A673 (cell line): ENCODE results near the gene FNDC3B. TPM values are rescaled to one million over a fixed set of nuclear protein-coding genes. Genes with fewer than 3 reads are reported as not detected.

ENCODE experiments used
- BruUV-seq: library from RNA; stranded (reverse); fragments of 400-500 nt; replicated peaks from 2 replicates; lab custom pipeline; 2021; lab: Mats Ljungman, UMichigan
- CTCF ChIA-PET: fragments of 300-600 bp; sonication (Branson Sonifier 250); formaldehyde crosslinking; loops from one replicate; lab custom pipeline; 2022; ENCODE audit warnings: antibody characterized with exemption; lab: Charles Lee
- POLR2A ChIA-PET: fragments of 300-600 bp; sonication (Branson Sonifier 250); formaldehyde crosslinking; loops from one replicate; lab custom pipeline; 2022; ENCODE audit warnings: antibody characterized with exemption; ENCODE audit not compliant: low non-redundant PET; lab: Charles Lee
- DNase-seq: peaks from one replicate; pipeline ENCODE4 v3.0.0-alpha.2; 2015; ENCODE audit warnings: low spot score
- H3K27ac ChIP-seq: fragments of 200-600 bp; sonication (generic); 2 replicates; pipeline ENCODE4 v1.5.1; 2016; ENCODE audit warnings: mixed run types, low read depth, mild to moderate bottlenecking, mixed read lengths, antibody characterized with exemption, low read length; ENCODE audit not compliant: poor library complexity, severe bottlenecking
- H3K27me3 ChIP-seq: fragments of 200-600 bp; sonication (generic); replicated peaks from 2 replicates; pipeline ENCODE4 v1.6.1; 2017; ENCODE audit warnings: mixed run types, low read depth, mild to moderate bottlenecking, mixed read lengths, antibody characterized with exemption, low read length; ENCODE audit not compliant: insufficient read depth, poor library complexity
- H3K36me3 ChIP-seq: fragments of 200-600 bp; sonication (generic); 2 replicates; pipeline ENCODE4 v1.6.1; 2016; ENCODE audit warnings: mixed run types, mild to moderate bottlenecking, mixed read lengths, antibody characterized with exemption, low read length; ENCODE audit not compliant: insufficient read depth, poor library complexity, severe bottlenecking
- H3K4me1 ChIP-seq: fragments of 200-600 bp; sonication (generic); 2 replicates; pipeline ENCODE4 v1.6.1; 2017; ENCODE audit warnings: mixed run types, mild to moderate bottlenecking, mixed read lengths, antibody characterized with exemption, low read length; ENCODE audit not compliant: insufficient read depth, poor library complexity, severe bottlenecking
- H3K4me3 ChIP-seq: fragments of 200-600 bp; sonication (generic); 2 replicates; pipeline ENCODE4 v1.5.1; 2016; ENCODE audit warnings: low read depth, mixed run types, mild to moderate bottlenecking, mixed read lengths, low read length; ENCODE audit not compliant: poor library complexity, severe bottlenecking
- H3K9me3 ChIP-seq: fragments of 200-600 bp; sonication (generic); 2 replicates; pipeline ENCODE4 v1.6.1; 2016; ENCODE audit warnings: mixed run types, low read depth, mild to moderate bottlenecking, mixed read lengths, antibody characterized with exemption, low read length; ENCODE audit not compliant: poor library complexity, severe bottlenecking
- CTCF ChIP-seq: fragments of 300-800, 200-600 bp; sonication (generic); conservative IDR thresholded peaks from 2 replicates; pipeline ENCODE4 v1.5.1; 2017; ENCODE audit warnings: low read depth, mild to moderate bottlenecking, antibody characterized with exemption, low read length, moderate library complexity, mixed read lengths
- EZH2 ChIP-seq: fragments of 200-600 bp; sonication (generic); IDR thresholded peaks from 2 replicates; pipeline ENCODE4 v1.6.1; 2017; ENCODE audit warnings: borderline replicate concordance, low read depth, mild to moderate bottlenecking, mixed read lengths, antibody characterized with exemption, low read length; ENCODE audit not compliant: poor library complexity, severe bottlenecking
- intact Hi-C: fragments of 100-400 bp; cut with micrococcal nuclease; formaldehyde crosslinking; loops from one replicate; pipeline ENCODE4 v1.10.0; 2022; ENCODE audit not compliant: unreplicated experiment
- total RNA-seq: library from RNA; stranded (reverse); gene quantifications from 2 replicates; pipeline ENCODE4 v1.2.3, GENCODE V29; 2021

Gene FNDC3B
- total RNA-seq, 1 experiment from 2014 or later, result 50.8 TPM

- TF ChIP-seq CTCF (no peak), EZH2 (no peak)
- Histone ChIP-seq H3K4me3 (no peak overlapping the region), H3K27me3 (no peaks in the 10 kb centered on the region), H3K27ac (no peak overlapping the region), H3K36me3 (no peaks in the 10 kb centered on the region), H3K9me3 (no peaks in the 10 kb centered on the region), H3K4me1 (peaks cover 6% of the 10 kb centered on the region)
- no TSS peak for BruUV-seq
- CTCF ChIA-PET, result no interaction called here
- no peak for DNase-seq
- intact Hi-C loops, result no loop called here
- POLR2A ChIA-PET, result no interaction called here
These were observed 333.5 kb downstream of the FNDC3B start for GRCh38 chr3:172372895-172373294.

GRCh38 chr3:172373912-172374311, 334.5 kb downstream of the FNDC3B start:
- POLR2A ChIA-PET, result no interaction called here
- TF ChIP-seq CTCF (no peak), EZH2 (no peak)
- no TSS peak for BruUV-seq
- intact Hi-C loops, result no loop called here
- Histone ChIP-seq H3K9me3 (no peaks in the 10 kb centered on the region), H3K27me3 (no peaks in the 10 kb centered on the region), H3K36me3 (peaks cover 5% of the 10 kb centered on the region), H3K4me1 (peaks cover 6% of the 10 kb centered on the region), H3K27ac (no peak overlapping the region), H3K4me3 (no peak overlapping the region)
- CTCF ChIA-PET, result no interaction called here
- no peak for DNase-seq

GRCh38 chr3:172375206-172375850, 335.9 kb downstream of the FNDC3B start:
- ChIA-PET CTCF (no interaction called here), POLR2A (no interaction called here)
- BruUV-seq, result no TSS peak
- Histone ChIP-seq H3K4me1 (peaks cover 2% of the 10 kb centered on the region), H3K36me3 (peaks cover 16% of the 10 kb centered on the region), H3K27ac (no peak overlapping the region), H3K27me3 (no peaks in the 10 kb centered on the region), H3K9me3 (no peaks in the 10 kb centered on the region), H3K4me3 (no peak overlapping the region)
- intact Hi-C loops, result no loop called here
- DNase-seq, result no peak
- TF ChIP-seq EZH2 (no peak), CTCF (no peak)
